ENCODE results near the gene APOBEC2.

The APOBEC2 gene

DNA sequence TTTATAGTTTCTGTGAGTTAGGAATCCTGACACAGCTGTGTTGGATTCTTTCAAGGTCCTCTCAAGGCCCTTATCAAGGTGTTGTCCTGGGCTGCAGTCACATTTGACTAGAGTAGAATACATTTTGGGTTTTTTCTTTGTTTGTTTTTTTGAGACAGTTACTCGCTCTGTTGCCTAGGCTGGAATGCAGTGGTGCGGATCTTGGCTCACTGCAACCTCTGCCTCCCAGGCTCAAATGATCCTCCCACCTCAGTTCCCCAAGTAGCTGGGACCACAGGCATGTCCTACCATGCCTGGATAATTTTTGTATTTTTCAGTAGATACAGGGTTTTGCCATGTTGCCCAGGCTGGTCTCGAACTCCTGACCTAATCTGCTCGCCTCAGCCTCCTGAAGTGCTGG, 35.4 kb downstream of the APOBEC2 start:
- ATAC-seq, result no peak
- TF ChIP-seq, protein P1, sequence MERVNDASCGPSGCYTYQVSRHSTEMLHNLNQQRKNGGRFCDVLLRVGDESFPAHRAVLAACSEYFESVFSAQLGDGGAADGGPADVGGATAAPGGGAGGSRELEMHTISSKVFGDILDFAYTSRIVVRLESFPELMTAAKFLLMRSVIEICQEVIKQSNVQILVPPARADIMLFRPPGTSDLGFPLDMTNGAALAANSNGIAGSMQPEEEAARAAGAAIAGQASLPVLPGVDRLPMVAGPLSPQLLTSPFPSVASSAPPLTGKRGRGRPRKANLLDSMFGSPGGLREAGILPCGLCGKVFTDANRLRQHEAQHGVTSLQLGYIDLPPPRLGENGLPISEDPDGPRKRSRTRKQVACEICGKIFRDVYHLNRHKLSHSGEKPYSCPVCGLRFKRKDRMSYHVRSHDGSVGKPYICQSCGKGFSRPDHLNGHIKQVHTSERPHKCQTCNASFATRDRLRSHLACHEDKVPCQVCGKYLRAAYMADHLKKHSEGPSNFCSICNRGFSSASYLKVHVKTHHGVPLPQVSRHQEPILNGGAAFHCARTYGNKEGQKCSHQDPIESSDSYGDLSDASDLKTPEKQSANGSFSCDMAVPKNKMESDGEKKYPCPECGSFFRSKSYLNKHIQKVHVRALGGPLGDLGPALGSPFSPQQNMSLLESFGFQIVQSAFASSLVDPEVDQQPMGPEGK (CRISPR knock-in tag; IDR thresholded peaks at IDR 0.05; ENCODE audit: borderline replicate concordance), result no peak
- TF ChIP-seq RARB (CRISPR knock-in tag; IDR thresholded peaks at IDR 0.05), result no peak
- TF ChIP-seq ZFP30 (CRISPR knock-in tag; IDR thresholded peaks at IDR 0.05), result no peak
- no peak for TF ChIP-seq TCF4 (CRISPR knock-in tag; IDR thresholded peaks at IDR 0.05; ENCODE audit: borderline replicate concordance)
- TF ChIP-seq ARNTL (CRISPR knock-in tag; IDR thresholded peaks at IDR 0.05; ENCODE audit: borderline replicate concordance, low read depth), result no peak
- TF ChIP-seq BACH2 (CRISPR knock-in tag; IDR thresholded peaks at IDR 0.05; ENCODE audit: borderline replicate concordance), result no peak
- TF ChIP-seq CSDC2 (CRISPR knock-in tag; IDR thresholded peaks at IDR 0.05), result no peak
- no peak for TF ChIP-seq TOX (CRISPR knock-in tag; IDR thresholded peaks at IDR 0.05; ENCODE audit: borderline replicate concordance)
- TF ChIP-seq ZNF8 (CRISPR knock-in tag; IDR thresholded peaks at IDR 0.05), result no peak
- TF ChIP-seq PPARA (CRISPR knock-in tag; IDR thresholded peaks at IDR 0.05; ENCODE audit: borderline replicate concordance), result no peak
- TF ChIP-seq ZFP3 (CRISPR knock-in tag; IDR thresholded peaks at IDR 0.05), result no peak
- TF ChIP-seq, protein P2, sequence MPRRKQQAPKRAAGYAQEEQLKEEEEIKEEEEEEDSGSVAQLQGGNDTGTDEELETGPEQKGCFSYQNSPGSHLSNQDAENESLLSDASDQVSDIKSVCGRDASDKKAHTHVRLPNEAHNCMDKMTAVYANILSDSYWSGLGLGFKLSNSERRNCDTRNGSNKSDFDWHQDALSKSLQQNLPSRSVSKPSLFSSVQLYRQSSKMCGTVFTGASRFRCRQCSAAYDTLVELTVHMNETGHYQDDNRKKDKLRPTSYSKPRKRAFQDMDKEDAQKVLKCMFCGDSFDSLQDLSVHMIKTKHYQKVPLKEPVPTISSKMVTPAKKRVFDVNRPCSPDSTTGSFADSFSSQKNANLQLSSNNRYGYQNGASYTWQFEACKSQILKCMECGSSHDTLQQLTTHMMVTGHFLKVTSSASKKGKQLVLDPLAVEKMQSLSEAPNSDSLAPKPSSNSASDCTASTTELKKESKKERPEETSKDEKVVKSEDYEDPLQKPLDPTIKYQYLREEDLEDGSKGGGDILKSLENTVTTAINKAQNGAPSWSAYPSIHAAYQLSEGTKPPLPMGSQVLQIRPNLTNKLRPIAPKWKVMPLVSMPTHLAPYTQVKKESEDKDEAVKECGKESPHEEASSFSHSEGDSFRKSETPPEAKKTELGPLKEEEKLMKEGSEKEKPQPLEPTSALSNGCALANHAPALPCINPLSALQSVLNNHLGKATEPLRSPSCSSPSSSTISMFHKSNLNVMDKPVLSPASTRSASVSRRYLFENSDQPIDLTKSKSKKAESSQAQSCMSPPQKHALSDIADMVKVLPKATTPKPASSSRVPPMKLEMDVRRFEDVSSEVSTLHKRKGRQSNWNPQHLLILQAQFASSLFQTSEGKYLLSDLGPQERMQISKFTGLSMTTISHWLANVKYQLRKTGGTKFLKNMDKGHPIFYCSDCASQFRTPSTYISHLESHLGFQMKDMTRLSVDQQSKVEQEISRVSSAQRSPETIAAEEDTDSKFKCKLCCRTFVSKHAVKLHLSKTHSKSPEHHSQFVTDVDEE (CRISPR knock-in tag; IDR thresholded peaks at IDR 0.05), result no peak

DNA sequence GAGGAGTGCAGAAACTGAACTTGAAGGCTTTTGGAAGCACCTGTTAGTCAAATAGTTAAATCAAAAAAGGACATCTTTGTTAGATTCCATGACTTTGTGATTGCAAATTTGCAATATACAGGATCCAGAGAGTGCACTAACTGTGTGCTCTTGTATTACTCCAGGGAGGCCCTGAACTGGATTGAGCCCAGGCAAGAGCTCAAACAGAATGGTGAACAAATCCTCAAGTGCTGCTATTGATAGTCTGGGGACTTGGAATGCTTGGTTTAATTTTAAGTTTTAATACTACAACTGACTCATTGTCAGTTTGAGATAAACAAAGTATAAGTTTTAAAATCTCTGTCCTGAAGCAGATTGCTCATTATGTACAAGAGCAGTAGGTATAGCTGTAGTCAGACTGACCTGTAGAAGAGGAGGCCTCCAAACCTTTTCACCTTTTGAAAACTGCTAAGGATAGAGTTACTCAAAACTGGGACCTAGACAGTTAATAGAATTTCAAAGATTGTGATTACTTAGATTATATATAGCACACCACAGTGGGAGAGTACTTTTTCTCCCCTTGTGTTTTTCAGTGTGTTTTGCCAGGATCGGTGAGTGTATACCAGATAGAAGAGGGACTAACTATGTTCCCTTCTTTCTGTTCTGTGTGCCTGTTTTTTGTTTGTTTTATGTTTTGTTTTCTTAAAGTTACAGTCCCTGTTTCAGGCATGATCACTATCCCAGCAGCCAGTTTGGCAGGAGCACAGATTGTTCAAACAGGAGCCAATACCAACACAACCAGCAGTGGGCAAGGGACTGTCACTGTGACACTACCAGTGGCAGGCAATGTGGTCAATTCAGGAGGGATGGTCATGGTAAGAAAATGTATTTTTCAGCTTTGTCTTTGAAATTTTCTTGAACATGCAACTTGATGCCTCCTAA, 38.1 kb downstream of the APOBEC2 start:
- TF ChIP-seq SNAI2 (CRISPR knock-in tag; IDR thresholded peaks at IDR 0.05) (no peak), OSR1 (CRISPR knock-in tag; IDR thresholded peaks at IDR 0.05) (no peak), RARB (CRISPR knock-in tag; IDR thresholded peaks at IDR 0.05) (no peak)
- TF ChIP-seq, protein P1 (CRISPR knock-in tag; IDR thresholded peaks at IDR 0.05; ENCODE audit: borderline replicate concordance), result no peak
- ATAC-seq, result no peak

DNA sequence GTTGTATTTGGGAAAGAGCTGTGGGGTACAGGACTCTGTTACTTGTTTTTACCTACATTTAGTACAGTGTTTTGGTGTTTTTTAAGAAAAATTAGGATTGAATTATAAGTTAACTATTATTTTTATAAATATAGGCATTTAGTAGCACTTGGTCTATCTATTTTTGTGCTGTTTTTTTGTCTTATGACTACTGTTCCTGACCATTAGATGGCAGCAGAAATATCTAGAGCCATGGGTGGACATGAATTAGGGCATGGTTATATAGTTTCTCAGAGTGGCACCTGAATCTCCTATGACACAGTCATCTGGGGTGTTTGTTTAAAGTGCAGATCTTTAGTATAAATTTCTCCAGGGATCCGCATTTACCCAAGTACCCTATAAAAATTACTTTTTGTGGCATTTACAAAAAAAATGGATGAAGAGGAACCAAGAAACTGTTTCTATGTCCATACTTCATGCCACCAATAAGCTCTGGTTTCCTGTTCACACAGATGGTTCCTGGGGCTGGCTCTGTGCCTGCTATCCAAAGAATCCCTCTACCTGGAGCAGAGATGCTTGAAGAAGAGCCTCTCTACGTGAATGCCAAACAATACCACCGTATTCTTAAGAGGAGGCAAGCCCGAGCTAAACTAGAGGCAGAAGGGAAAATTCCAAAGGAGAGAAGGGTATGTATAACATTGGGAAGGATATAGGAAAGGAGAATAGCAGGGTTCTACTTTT, 39.6 kb downstream of the APOBEC2 start:
- TF ChIP-seq, protein P3, sequence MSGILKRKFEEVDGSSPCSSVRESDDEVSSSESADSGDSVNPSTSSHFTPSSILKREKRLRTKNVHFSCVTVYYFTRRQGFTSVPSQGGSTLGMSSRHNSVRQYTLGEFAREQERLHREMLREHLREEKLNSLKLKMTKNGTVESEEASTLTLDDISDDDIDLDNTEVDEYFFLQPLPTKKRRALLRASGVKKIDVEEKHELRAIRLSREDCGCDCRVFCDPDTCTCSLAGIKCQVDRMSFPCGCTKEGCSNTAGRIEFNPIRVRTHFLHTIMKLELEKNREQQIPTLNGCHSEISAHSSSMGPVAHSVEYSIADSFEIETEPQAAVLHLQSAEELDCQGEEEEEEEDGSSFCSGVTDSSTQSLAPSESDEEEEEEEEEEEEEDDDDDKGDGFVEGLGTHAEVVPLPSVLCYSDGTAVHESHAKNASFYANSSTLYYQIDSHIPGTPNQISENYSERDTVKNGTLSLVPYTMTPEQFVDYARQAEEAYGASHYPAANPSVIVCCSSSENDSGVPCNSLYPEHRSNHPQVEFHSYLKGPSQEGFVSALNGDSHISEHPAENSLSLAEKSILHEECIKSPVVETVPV (CRISPR knock-in tag; IDR thresholded peaks at IDR 0.05), result no peak
- no peak for TF ChIP-seq ISL1 (CRISPR knock-in tag; IDR thresholded peaks at IDR 0.05)
- no peak for TF ChIP-seq ZNF70 (CRISPR knock-in tag; IDR thresholded peaks at IDR 0.05)
- TF ChIP-seq BACH2 (CRISPR knock-in tag; IDR thresholded peaks at IDR 0.05; ENCODE audit: borderline replicate concordance), result no peak
- TF ChIP-seq ARNTL (CRISPR knock-in tag; IDR thresholded peaks at IDR 0.05; ENCODE audit: borderline replicate concordance, low read depth), result no peak

DNA sequence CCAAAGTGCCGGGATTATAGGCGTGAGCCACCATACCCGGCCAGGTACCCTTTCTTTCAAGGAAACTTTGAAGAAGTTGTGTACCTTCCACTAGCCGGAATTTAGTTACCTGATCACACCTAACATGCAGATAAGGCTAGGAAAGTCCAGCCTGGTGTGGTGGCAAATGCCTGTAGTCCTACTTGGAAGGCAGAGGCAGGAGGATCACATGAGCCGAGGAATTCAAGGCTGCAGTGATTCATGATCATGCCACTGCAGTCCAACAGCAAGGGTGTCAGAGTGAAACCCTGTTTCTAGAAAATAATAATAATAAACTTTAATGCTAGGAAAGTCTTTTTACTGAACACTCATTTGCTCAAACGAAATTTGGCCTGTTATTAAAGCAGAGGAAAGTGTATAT, 40.7 kb downstream of the APOBEC2 start:
- ATAC-seq, result no peak
- TF ChIP-seq, protein P3 (CRISPR knock-in tag; IDR thresholded peaks at IDR 0.05), result no peak
- TF ChIP-seq, protein P4, sequence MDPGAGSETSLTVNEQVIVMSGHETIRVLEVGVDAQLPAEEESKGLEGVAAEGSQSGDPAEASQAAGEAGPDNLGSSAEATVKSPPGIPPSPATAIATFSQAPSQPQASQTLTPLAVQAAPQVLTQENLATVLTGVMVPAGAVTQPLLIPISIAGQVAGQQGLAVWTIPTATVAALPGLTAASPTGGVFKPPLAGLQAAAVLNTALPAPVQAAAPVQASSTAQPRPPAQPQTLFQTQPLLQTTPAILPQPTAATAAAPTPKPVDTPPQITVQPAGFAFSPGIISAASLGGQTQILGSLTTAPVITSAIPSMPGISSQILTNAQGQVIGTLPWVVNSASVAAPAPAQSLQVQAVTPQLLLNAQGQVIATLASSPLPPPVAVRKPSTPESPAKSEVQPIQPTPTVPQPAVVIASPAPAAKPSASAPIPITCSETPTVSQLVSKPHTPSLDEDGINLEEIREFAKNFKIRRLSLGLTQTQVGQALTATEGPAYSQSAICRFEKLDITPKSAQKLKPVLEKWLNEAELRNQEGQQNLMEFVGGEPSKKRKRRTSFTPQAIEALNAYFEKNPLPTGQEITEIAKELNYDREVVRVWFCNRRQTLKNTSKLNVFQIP (CRISPR knock-in tag; IDR thresholded peaks at IDR 0.05; ENCODE audit: borderline replicate concordance, low read depth), result no peak
- TF ChIP-seq, protein P1 (CRISPR knock-in tag; IDR thresholded peaks at IDR 0.05; ENCODE audit: borderline replicate concordance), result no peak
- TF ChIP-seq GLIS3 (CRISPR knock-in tag; IDR thresholded peaks at IDR 0.05) (no peak), ARNTL (CRISPR knock-in tag; IDR thresholded peaks at IDR 0.05; ENCODE audit: borderline replicate concordance, low read depth) (no peak), OSR1 (CRISPR knock-in tag; IDR thresholded peaks at IDR 0.05) (no peak), RARB (CRISPR knock-in tag; IDR thresholded peaks at IDR 0.05) (no peak)

More for the DNA sequence above, 39.6 kb downstream of the APOBEC2 start:
- peak; percentile 77 for ATAC-seq
